Omental fat pad (tissue), 4 donors: ENCODE results near the gene NUDT3. TPM values are rescaled to one million over a fixed set of nuclear protein-coding genes. Genes with fewer than 3 reads are reported as not detected.
"Not testable (repeated sequence)": the region's sequence is repeated elsewhere in the genome, so short reads cannot be mapped to it uniquely, and the experiment has no call there.

Experiments
- ATAC-seq: fragments of 150-250 bp; one replicate; pipeline ENCODE4 v1.9.1; 2016; ENCODE audit warnings: mild to moderate bottlenecking, moderate library complexity; ENCODE audit not compliant: low FRiP score
- DNase-seq: peaks from one replicate; pipeline ENCODE4 v3.0.0-alpha.2; 2019; ENCODE audit warnings: low spot score
- total RNA-seq, 4 donors: library from RNA; depleted of rRNA; stranded (reverse); fragments of >200 nt; gene quantifications; one replicate each; pipeline ENCODE4 v1.1.0, GENCODE V29; 2016
- TF ChIP-seq, protein P1 (sequence below), 3 donors: fragments of 450-650 bp; IDR thresholded peaks; one replicate each; pipeline ENCODE4 v1.5.1; 2016 to 2017; ENCODE audit warnings: antibody characterized with exemption in 3 of 3, mild to moderate bottlenecking in 3 of 3, moderate library complexity in 2 of 3

The NUDT3 gene
- total RNA-seq, 4 donors from 2014 or later = 21.3 to 46.0 (median 28.5) TPM

DNA sequence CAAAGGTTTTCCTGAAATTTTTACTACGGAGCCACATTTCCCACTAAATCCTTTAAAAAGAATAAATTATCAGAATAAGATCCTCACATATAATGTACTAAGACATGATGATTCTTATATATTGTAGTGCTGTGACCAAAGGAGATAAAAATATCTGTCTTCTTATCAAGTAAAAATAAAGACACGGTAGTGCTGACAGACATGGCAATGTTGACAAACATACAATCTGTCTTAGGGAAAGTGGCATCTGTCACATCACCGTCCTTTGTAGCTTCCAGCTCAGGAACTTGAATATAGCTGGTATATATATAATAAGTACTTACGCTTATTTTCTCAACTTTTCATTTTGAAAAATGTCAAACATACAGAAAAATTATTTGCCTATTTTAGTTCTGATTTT, 66.8 kb downstream of the NUDT3 start:
- DNase-seq (no peak), ATAC-seq (no peak)
- TF ChIP-seq, protein P1, sequence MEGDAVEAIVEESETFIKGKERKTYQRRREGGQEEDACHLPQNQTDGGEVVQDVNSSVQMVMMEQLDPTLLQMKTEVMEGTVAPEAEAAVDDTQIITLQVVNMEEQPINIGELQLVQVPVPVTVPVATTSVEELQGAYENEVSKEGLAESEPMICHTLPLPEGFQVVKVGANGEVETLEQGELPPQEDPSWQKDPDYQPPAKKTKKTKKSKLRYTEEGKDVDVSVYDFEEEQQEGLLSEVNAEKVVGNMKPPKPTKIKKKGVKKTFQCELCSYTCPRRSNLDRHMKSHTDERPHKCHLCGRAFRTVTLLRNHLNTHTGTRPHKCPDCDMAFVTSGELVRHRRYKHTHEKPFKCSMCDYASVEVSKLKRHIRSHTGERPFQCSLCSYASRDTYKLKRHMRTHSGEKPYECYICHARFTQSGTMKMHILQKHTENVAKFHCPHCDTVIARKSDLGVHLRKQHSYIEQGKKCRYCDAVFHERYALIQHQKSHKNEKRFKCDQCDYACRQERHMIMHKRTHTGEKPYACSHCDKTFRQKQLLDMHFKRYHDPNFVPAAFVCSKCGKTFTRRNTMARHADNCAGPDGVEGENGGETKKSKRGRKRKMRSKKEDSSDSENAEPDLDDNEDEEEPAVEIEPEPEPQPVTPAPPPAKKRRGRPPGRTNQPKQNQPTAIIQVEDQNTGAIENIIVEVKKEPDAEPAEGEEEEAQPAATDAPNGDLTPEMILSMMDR (IDR thresholded peaks at IDR 0.05) = no peak

DNA sequence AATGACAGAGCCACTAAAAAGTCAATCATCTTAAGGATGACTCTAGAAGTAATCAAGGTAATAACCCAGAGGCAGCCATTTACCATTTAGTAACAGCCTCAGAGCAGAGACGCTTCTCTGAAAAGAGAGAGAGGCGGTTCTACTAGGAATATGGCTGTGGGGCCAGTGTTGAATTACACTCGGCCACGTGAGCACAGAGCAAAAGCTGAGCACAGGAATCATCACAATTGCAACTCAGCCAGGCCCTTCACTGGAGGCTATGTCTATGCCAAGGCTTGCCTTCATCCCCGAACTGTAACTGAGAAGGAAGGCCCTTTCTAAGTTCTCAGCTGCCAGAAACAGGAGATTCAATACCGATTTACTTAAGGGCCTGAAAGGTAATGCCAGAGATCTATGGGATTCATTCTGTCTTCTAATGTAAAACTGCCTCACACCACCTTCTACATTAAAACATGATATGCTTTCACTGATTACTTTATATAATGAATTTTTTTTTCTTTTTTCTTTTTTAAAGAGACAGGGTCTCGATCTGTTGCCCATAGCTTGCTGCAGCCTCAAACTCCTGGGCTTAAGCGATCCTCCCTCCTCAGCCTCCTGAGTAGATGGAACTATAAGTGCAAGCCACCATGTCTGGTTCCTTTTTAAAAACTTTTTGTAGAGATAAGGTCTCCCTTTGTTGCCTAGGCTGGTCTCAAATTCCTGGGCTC, 67.6 kb downstream of the NUDT3 start:
- ATAC-seq (peak; percentile 83), DNase-seq (no peak)
- TF ChIP-seq, protein P1 (IDR thresholded peaks at IDR 0.05) = no peak

DNA sequence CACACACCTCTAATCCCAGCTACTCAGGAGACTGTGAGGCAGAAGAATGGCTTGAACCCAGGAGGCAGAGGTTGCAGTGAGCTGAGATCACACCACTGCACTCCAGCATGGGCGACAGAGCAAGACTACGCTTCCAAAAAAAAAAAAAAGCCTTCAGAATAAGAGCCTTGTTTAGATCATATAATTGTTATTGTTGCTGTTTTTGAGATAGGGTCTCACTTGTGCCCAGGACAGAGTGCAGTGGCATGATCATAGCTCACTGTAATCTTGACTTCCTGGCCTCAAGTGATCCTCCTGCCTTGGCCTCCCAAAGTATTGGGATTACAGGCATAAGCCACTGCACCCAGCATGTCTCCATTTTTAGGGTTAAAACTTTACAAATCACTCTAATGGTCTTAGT, 68.2 kb downstream of the NUDT3 start:
- ATAC-seq, DNase-seq: not testable (repeated sequence)

DNA sequence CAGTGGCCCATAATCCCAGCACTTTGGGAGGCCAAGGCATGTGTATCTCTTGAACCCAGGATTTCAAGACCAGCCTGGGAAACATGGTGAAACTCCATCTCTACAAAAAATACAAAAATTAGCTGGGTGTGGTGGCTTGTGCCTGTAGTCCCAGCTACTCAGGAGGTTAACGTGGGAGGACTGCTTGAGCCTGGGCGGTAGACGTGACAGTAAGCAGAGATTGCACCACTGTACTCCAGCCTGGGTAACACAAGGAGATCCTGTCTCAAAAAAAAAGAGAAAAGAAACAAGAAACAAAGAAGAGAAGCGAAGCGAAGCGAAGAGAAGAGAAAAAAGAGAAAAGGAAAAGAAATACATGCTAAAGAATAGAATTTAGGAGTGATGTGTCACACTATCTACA, 69.2 kb downstream of the NUDT3 start:
- TF ChIP-seq, protein P1 (IDR thresholded peaks at IDR 0.05) = no peak
- ATAC-seq (no peak), DNase-seq (no peak)

DNA sequence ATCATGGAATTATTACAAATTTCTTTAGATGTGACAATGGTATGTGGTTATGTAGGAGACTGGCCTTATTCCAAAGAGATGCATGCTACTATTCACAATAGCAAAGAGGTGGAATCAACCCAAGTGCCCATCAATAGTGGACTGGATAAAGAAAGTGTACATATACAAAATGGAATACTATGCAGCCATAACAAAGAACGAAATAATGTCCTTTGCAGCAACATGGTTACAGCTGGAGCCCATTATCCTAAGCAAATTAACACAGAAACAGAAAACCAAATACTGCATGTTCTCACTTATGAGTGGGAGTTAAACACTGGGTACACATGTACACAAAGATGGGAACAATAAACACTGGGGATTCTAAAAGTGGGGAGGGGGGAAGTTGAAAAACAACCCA, 69.7 kb downstream of the NUDT3 start:
- TF ChIP-seq, protein P1 (IDR thresholded peaks at IDR 0.05) = no peak
- no peak for DNase-seq
- ATAC-seq = no peak

DNA sequence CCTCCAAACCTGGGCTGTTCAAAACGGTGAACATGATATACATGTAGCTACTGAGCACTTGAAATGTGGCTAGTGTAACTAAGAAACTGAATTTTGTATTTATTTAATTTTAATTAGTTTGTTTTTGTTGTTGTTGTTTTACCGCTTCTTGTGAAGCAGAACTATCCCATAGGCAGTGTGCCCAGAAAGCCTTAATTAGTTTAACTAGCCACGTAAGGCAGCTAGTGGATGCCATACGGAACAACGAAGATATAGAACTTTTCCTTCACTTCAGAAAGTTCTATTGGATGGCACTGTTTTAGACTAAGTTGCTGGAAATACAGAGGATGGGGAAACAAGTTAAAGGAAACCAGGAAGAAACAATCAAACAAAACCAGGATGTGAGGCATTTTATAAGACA, 70.6 kb downstream of the NUDT3 start:
- TF ChIP-seq, protein P1 (IDR thresholded peaks at IDR 0.05) = no peak
- ATAC-seq (no peak), DNase-seq (no peak)

DNA sequence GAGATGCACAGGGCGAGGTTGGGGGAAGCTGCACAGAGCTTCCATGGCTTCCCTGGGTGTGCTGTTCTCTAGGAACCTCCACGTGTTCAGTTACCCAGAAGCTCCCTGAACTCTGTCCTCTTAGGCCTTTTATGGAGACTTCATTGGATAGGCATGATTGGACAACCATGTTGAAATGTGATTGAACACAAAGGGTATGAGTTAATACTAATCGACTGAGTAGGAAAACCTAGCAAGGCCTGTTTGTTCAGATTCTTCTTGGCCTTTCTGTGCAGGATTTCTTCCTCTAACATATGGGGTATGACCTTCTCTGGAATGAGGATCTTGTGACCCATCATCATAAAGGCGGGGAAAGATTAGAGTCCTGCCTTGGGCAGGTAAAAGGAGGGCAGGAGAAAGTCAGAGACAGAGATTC, 73.0 kb downstream of the NUDT3 start:
- TF ChIP-seq, protein P1 (IDR thresholded peaks at IDR 0.05) = no peak
- ATAC-seq (no peak), DNase-seq (no peak)
